GM19023 (cell line): ENCODE results near the gene CERS3.
"Not testable (repeated sequence)": the region's sequence is repeated elsewhere in the genome, so short reads cannot be mapped to it uniquely, and the experiment has no call there.

Source experiments
- ATAC-seq: cut with Tn5 transposase; IDR thresholded peaks from one replicate; pipeline ENCODE4 v1.9.1; 2021; ENCODE audit warnings: mild to moderate bottlenecking, moderate library complexity; ENCODE audit not compliant: unreplicated experiment

Gene CERS3

GRCh38 chr15:100468285-100468684 lies 60.5 kb downstream of the CERS3 start:
- ATAC-seq = no peak

- no peak for ATAC-seq
These were observed 62.7 kb downstream of the CERS3 start for GRCh38 chr15:100466073-100466472.

GRCh38 chr15:100464888-100465287 lies 63.9 kb downstream of the CERS3 start:
- no peak for ATAC-seq

GRCh38 chr15:100464256-100464655 lies 64.5 kb downstream of the CERS3 start:
- ATAC-seq = no peak

- no peak for ATAC-seq
These were observed 65.2 kb downstream of the CERS3 start for GRCh38 chr15:100463515-100463914.

- no peak for ATAC-seq
These were observed 67.7 kb downstream of the CERS3 start for GRCh38 chr15:100461049-100461448.

- ATAC-seq = no peak
These were observed 71.5 kb downstream of the CERS3 start for GRCh38 chr15:100457201-100457600.

- ATAC-seq = no peak
These were observed 74.6 kb downstream of the CERS3 start for GRCh38 chr15:100454148-100454547.

GRCh38 chr15:100448481-100448880 lies 80.3 kb downstream of the CERS3 start:
- ATAC-seq = no peak

- ATAC-seq = not testable (repeated sequence)
These were observed 87.7 kb downstream of the CERS3 start for GRCh38 chr15:100441063-100441462.

GRCh38 chr15:100439514-100439913 lies 89.2 kb downstream of the CERS3 start:
- no peak for ATAC-seq

GRCh38 chr15:100438570-100438969 lies 90.2 kb downstream of the CERS3 start:
- no peak for ATAC-seq

GRCh38 chr15:100437261-100437660 lies 91.5 kb downstream of the CERS3 start:
- no peak for ATAC-seq

GRCh38 chr15:100434561-100434960 lies 94.2 kb downstream of the CERS3 start:
- ATAC-seq = no peak

GRCh38 chr15:100434038-100434437 lies 94.7 kb downstream of the CERS3 start:
- no peak for ATAC-seq

- ATAC-seq = no peak
These were observed 95.4 kb downstream of the CERS3 start for GRCh38 chr15:100433304-100433703.

- ATAC-seq = no peak
These were observed 98.3 kb downstream of the CERS3 start for GRCh38 chr15:100430411-100430810.

GRCh38 chr15:100429116-100429728 lies 99.5 kb downstream of the CERS3 start:
- no peak for ATAC-seq

- ATAC-seq = no peak
These were observed 101.8 kb downstream of the CERS3 start for GRCh38 chr15:100426937-100427336.

- no peak for ATAC-seq
These were observed 123.6 kb downstream of the CERS3 start for GRCh38 chr15:100405179-100405578.

GRCh38 chr15:100400996-100401395 lies 127.8 kb downstream of the CERS3 start:
- ATAC-seq = no peak

GRCh38 chr15:100394736-100395440 lies 133.9 kb downstream of the CERS3 start:
- ATAC-seq = no peak

GRCh38 chr15:100393008-100393407 lies 135.7 kb downstream of the CERS3 start:
- no peak for ATAC-seq
